Measurements from ENCODE around the gene CTNNBL1.

GRCh38 chr20:37693635-37694626, at the start of gene CTNNBL1:
- TF ChIP-seq, protein P1, sequence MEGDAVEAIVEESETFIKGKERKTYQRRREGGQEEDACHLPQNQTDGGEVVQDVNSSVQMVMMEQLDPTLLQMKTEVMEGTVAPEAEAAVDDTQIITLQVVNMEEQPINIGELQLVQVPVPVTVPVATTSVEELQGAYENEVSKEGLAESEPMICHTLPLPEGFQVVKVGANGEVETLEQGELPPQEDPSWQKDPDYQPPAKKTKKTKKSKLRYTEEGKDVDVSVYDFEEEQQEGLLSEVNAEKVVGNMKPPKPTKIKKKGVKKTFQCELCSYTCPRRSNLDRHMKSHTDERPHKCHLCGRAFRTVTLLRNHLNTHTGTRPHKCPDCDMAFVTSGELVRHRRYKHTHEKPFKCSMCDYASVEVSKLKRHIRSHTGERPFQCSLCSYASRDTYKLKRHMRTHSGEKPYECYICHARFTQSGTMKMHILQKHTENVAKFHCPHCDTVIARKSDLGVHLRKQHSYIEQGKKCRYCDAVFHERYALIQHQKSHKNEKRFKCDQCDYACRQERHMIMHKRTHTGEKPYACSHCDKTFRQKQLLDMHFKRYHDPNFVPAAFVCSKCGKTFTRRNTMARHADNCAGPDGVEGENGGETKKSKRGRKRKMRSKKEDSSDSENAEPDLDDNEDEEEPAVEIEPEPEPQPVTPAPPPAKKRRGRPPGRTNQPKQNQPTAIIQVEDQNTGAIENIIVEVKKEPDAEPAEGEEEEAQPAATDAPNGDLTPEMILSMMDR (IDR thresholded peaks at IDR 0.05): peak in 1 of 6 experiments; percentile 26
- TF ChIP-seq POLR2A (IDR thresholded peaks at IDR 0.05): peak in 3 of 4 donors; percentile 42 to 83 (median 80)
